ENCODE measurements around the gene ALOX5. TPM values are rescaled to one million over a fixed set of nuclear protein-coding genes. Genes with fewer than 3 reads are reported as not detected.

The ALOX5 gene
- total and polyA plus RNA-seq, 8 donors: 6.2 to 44.3 (median 30.8) TPM

DNA sequence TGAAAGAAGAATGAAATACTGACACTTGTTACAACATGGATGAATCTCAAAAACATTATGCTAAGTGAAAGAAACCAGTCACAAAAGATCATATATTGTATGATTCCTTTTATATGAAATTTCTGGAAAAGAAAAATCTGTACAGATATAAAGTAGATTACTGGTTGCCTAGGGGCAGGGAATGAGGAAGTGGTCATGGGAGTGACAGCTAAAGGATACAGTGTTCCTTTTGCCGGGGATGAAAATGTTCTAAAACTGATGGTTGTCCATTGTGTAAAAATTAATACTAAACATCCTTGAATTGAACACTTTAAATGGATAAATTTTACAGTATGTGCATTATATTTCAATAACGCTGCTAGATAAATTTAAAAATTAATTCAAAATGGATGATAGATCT, 25.1 kb downstream of the ALOX5 start:
- FAIRE-seq (no peak), DNase-seq (no peak), ATAC-seq (peak in 1 of 4 donors; percentile 22)
- H3K36me3 ChIP-seq: no peaks in the 10 kb centered on the region
- no peak overlapping the region for H3K4me3 ChIP-seq
- no peak overlapping the region for H3K27ac ChIP-seq
- H3K4me1 ChIP-seq: no peaks in the 10 kb centered on the region
- H3K9me3 ChIP-seq: no peaks in the 10 kb centered on the region
- intact Hi-C loops (cut with DNase I): no loop called here
- TF ChIP-seq, protein P1, sequence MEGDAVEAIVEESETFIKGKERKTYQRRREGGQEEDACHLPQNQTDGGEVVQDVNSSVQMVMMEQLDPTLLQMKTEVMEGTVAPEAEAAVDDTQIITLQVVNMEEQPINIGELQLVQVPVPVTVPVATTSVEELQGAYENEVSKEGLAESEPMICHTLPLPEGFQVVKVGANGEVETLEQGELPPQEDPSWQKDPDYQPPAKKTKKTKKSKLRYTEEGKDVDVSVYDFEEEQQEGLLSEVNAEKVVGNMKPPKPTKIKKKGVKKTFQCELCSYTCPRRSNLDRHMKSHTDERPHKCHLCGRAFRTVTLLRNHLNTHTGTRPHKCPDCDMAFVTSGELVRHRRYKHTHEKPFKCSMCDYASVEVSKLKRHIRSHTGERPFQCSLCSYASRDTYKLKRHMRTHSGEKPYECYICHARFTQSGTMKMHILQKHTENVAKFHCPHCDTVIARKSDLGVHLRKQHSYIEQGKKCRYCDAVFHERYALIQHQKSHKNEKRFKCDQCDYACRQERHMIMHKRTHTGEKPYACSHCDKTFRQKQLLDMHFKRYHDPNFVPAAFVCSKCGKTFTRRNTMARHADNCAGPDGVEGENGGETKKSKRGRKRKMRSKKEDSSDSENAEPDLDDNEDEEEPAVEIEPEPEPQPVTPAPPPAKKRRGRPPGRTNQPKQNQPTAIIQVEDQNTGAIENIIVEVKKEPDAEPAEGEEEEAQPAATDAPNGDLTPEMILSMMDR (IDR thresholded peaks at IDR 0.05): no peak
- H3K27me3 ChIP-seq: no peaks in the 10 kb centered on the region
- WGBS, 2 donors: 89 to 93% methylated on average over 2 of the region's 2 CpGs

DNA sequence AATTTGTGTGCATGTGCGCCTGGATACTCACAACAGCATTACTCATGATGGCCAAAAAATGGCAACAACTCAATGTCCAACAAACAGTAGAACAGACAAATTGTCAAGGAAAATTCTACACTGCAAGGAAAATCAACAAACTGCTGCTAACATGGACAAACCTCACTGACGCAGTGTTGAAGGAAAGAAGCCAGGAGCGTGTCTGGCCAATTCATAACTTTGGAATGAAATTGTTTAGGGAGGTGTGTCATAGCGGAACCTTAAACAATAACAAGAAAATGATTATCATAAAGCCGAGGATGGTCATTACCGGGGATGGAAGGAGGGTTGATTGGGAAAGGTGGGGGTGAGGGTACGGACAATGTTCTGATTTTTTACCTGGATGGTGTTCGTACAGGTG, 29.1 kb downstream of the ALOX5 start:
- no peak overlapping the region for H3K27ac ChIP-seq
- DNase-seq (no peak), ATAC-seq (no peak), FAIRE-seq (no peak)
- H3K36me3 ChIP-seq: no peaks in the 10 kb centered on the region
- intact Hi-C loops (cut with DNase I): no loop called here
- H3K4me1 ChIP-seq: no peaks in the 10 kb centered on the region
- 85 to 89% methylated on average over 8 of the region's 8 CpGs for WGBS, 2 donors
- no peak overlapping the region for H3K4me3 ChIP-seq
- H3K27me3 ChIP-seq: no peaks in the 10 kb centered on the region
- no peaks in the 10 kb centered on the region for H3K9me3 ChIP-seq
- TF ChIP-seq, protein P1 (IDR thresholded peaks at IDR 0.05): no peak

DNA sequence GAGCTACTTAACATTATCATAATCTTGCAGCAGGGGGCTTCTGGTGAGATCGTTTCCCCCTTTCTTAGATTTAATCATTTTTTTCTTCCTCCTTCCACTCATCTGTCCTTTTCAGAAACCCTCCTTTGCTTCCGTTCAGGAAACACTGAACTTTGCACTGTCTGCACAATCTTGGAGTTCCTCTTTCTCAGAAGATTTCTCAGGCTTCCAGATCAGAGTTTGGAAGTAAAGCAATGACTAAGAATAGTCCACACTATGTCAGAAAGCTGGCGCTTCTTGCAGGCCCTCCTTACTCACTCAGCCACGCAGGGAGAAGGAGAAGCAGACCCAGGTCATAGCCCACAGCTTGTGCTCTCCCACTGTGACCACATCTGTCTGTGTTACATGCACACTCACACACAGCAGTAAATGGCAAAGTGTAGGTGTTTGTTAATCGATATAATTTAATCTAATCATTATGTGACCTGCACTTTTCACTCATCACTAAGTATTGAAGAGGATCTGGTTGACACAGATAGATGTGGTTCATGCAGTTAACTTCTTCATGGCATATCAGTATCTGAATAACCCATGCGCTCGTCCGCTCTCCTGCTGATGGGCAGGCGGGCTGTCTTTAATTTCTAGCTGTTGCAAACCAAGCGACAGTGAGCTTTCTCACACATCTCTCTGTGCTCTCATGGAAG, 30.2 kb downstream of the ALOX5 start:
- Histone ChIP-seq H3K27ac (peak overlapping the region in 1 of 4 donors; percentile 26), H3K4me3 (no peak overlapping the region), H3K4me1 (peaks cover 0 to 4% (median 0%) of the 10 kb centered on the region in 3 donors), H3K9me3 (no peaks in the 10 kb centered on the region), H3K36me3 (no peaks in the 10 kb centered on the region), H3K27me3 (no peaks in the 10 kb centered on the region)
- WGBS, 2 donors: 75 to 76% methylated on average over 10 of the region's 10 CpGs
- intact Hi-C loops (cut with DNase I): no loop called here
- FAIRE-seq: no peak
- ATAC-seq: peak in 3 of 4 donors; percentile 15 to 78 (median 77)
- TF ChIP-seq, protein P1 (IDR thresholded peaks at IDR 0.05): no peak
- DNase-seq: no peak

DNA sequence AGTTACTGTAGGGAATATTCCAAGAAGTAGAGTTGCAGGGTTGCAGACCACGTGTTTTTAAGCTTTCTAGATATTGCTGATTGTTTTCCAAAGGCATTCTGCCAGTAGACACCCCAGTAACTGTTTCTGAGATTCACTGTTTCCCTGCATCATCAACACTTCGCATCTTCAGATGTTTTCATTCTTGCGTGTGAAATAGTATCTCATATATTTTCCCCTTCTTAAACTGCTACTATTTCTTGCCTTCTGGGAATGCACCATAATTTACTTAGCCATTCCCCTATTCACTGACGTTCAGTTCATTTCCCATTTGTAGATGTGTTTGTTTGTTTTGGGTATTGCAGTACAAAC, 30.7 kb downstream of the ALOX5 start:
- DNase-seq: no peak
- TF ChIP-seq, protein P1 (IDR thresholded peaks at IDR 0.05): no peak
- Histone ChIP-seq H3K9me3 (no peaks in the 10 kb centered on the region), H3K4me1 (peaks cover 0 to 6% (median 0%) of the 10 kb centered on the region in 3 donors), H3K36me3 (no peaks in the 10 kb centered on the region), H3K27ac (peak overlapping the region in 1 of 4 donors; percentile 26), H3K4me3 (no peak overlapping the region), H3K27me3 (no peaks in the 10 kb centered on the region)
- WGBS, 2 donors: 45 to 51% methylated on average over 4 of the region's 4 CpGs
- no peak for FAIRE-seq
- no peak for ATAC-seq
- intact Hi-C loops (cut with DNase I): no loop called here

DNA sequence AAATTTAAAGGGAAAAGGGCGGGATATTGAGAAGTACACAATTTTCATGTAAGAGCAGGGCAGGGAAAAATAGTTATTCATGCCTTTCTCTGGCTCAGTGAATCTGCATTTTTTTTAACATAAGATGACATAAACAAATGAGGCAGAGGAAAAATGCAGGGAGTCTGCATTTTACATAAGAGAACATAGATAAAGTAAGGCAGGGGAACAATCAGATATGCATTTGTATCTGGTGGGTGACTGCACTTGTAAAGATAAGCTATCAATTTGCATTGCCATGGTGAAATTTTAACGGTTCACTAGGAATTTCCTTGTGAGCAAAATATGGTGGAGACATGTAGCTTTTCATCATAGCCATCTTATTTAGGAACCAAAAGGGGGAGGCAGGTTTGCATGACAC, 33.5 kb downstream of the ALOX5 start:
- Histone ChIP-seq H3K27me3 (no peaks in the 10 kb centered on the region), H3K9me3 (no peaks in the 10 kb centered on the region), H3K4me1 (peaks cover 0 to 6% (median 0%) of the 10 kb centered on the region in 3 donors), H3K27ac (no peak overlapping the region), H3K4me3 (no peak overlapping the region), H3K36me3 (no peaks in the 10 kb centered on the region)
- intact Hi-C loops (cut with DNase I): no loop called here
- WGBS, 2 donors: 42 to 49% methylated on average over 2 of the region's 2 CpGs
- DNase-seq: no peak
- no peak for FAIRE-seq
- no peak for ATAC-seq
- TF ChIP-seq, protein P1 (IDR thresholded peaks at IDR 0.05): no peak

Measured in pancreas (tissue), 10 donors.